GM18498 (cell line): ENCODE results near the gene ARHGAP10.

Experiments
- ATAC-seq: cut with Tn5 transposase; IDR thresholded peaks from one replicate; pipeline ENCODE4 v1.9.1; 2021; ENCODE audit warnings: mild to moderate bottlenecking, moderate library complexity; ENCODE audit not compliant: unreplicated experiment

Gene ARHGAP10

DNA sequence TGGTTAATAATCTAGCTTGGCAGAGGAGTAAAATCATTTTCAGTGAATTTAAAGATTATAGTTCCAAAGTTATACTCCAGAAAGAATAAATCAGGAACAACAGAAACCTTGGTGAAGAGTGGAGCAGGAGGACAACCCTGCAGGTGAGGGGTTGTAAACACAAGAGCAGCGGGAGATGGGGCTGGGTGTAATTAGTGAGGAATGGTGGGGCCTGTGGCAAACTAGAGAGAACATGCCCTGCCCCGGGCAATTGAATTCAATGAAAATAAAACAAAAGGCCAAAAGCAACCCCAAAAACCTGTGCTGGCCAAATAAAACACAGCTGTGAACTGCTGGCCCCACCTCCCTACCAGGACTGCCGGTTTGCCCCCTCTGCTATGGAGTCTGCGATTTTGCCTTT, 385.1 kb downstream of the ARHGAP10 start:
- no peak for ATAC-seq

DNA sequence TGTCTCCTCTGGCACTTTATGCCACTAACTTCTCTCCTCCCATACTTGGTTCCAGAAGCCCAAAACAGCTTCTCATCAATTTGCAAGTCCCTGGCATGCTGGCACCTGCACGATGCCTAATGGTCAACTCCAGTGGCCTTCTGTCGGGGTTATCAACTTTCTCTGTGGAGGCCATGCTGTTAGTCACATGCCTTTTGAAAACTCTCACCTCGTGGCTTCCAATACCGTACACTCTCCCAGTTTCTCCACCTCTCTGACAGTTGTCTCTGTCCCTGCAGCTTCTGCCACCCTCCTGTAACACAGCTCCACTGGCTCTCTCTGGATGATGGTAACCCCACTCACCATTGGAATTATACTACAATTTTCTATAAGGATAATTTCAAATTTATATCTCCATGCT, 386.3 kb downstream of the ARHGAP10 start:
- ATAC-seq, result no peak

DNA sequence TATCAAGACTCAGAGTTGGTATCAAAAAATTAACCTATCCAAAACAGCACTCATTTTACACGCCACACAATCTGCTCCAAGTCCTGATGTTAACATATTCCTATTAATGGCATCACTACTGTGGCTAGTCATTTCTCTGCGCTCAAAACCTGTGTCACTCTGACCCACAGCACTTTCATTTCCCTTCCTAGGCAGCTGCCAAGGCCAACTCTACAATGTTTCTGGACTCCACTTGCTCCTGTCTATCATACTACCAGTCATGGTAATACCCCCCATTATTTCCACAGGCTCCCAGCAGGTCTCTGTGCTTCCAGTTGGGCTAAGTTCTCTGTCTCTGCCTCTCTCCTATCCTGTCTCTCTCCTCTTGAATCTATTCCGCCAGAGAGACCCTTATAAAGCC, 386.7 kb downstream of the ARHGAP10 start:
- ATAC-seq, result peak; percentile 48

DNA sequence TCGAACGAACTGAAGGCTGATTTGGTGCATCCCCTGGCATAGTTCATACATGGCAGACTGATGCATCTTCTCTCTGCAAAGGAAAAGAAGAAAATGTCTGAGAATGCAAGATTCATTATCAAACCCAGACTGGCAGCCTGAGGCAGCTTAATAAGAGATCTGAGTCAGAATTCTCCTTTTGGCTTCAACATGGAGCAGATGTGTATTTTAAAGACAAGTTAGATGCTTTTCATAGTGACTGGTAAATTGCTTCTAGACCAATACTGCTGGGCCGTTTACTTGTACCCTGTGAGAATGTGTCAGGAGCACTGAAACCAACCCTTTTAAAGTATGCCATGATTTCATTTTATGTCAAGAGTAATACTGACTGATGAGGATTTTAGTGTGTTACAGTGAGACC, 388.3 kb downstream of the ARHGAP10 start:
- ATAC-seq, result no peak
